Keratinocyte (primary cell): ENCODE data around the gene MRPS5. TPM values are rescaled to one million over a fixed set of nuclear protein-coding genes. Genes with fewer than 3 reads are reported as not detected.

Experiments used
- DNase-seq: peaks from one replicate; pipeline ENCODE4 v3.0.0-alpha.2; 2011; ENCODE audit warnings: low read depth, missing footprints, low spot score
- FAIRE-seq: peaks from 2 replicates; lab custom pipeline; 2011; peaks lifted over from hg19 to GRCh38; lab: Jason Lieb, UNC
- H2AFZ ChIP-seq: 2 replicates; pipeline ENCODE4 v1.6.0; 2012; ENCODE audit warnings: low read length, control low read depth, inconsistent platforms; ENCODE audit not compliant: control insufficient read depth
- H3K27ac ChIP-seq: 2 replicates; pipeline ENCODE4 v1.5.1; 2011; ENCODE audit warnings: low read length; ENCODE audit not compliant: control insufficient read depth, insufficient read depth
- H3K27me3 ChIP-seq: 3 replicates; pipeline ENCODE4 v1.6.0; 2011; ENCODE audit warnings: low read length; ENCODE audit not compliant: control insufficient read depth, insufficient read depth; ENCODE audit errors: extremely low read depth
- H3K36me3 ChIP-seq, 2 experiments: 2 replicates in 1 of 2; 3 replicates in 1 of 2; pipeline ENCODE4 v1.5.1; 2011; ENCODE audit warnings: low read length in 2 of 2, mild to moderate bottlenecking in 1 of 2; ENCODE audit not compliant: control insufficient read depth in 2 of 2, insufficient read depth in 2 of 2; ENCODE audit errors: extremely low read depth in 1 of 2
- H3K4me1 ChIP-seq: 3 replicates; pipeline ENCODE4 v1.5.1; 2011; ENCODE audit warnings: low read length; ENCODE audit not compliant: control insufficient read depth, insufficient read depth; ENCODE audit errors: extremely low read depth
- H3K4me2 ChIP-seq: 3 replicates; pipeline ENCODE4 v1.6.0; 2011; ENCODE audit warnings: low read depth, low read length; ENCODE audit not compliant: control insufficient read depth, insufficient read depth; ENCODE audit errors: extremely low read depth
- H3K4me3 ChIP-seq, 3 experiments: fragments of 200-600 bp in 1 of 3; sonication (generic) in 1 of 3; 2 replicates in 2 of 3; 3 replicates in 1 of 3; pipeline ENCODE4 v1.5.1; 2011 to 2016; ENCODE audit warnings: low read length in 3 of 3, mild to moderate bottlenecking in 3 of 3, control low read depth in 2 of 3, inconsistent platforms in 1 of 3, low read depth in 1 of 3, mixed read lengths in 1 of 3, mixed run types in 1 of 3, moderate library complexity in 1 of 3; ENCODE audit not compliant: control insufficient read depth in 2 of 3, insufficient read depth in 2 of 3; ENCODE audit errors: extremely low read depth in 1 of 3
- H3K79me2 ChIP-seq: 2 replicates; pipeline ENCODE4 v1.6.0; 2012; ENCODE audit warnings: low read length; ENCODE audit not compliant: control insufficient read depth, insufficient read depth
- H3K9ac ChIP-seq: 3 replicates; pipeline ENCODE4 v1.6.0; 2011; ENCODE audit warnings: low read length; ENCODE audit not compliant: control insufficient read depth, insufficient read depth; ENCODE audit errors: extremely low read depth
- H3K9me1 ChIP-seq: 3 replicates; pipeline ENCODE4 v1.6.0; 2011; ENCODE audit warnings: low read length; ENCODE audit not compliant: control insufficient read depth, insufficient read depth; ENCODE audit errors: extremely low read depth
- H3K9me3 ChIP-seq: 2 replicates; pipeline ENCODE4 v1.5.1; 2012; ENCODE audit warnings: low read depth, low read length; ENCODE audit not compliant: control insufficient read depth
- H4K20me1 ChIP-seq: 3 replicates; pipeline ENCODE4 v1.6.0; 2011; ENCODE audit warnings: low read length; ENCODE audit not compliant: control insufficient read depth, insufficient read depth; ENCODE audit errors: extremely low read depth
- EZH2 ChIP-seq: IDR thresholded peaks from one replicate; pipeline ENCODE4 v1.6.1; 2012; ENCODE audit warnings: inconsistent platforms, mild to moderate bottlenecking, low read length, moderate library complexity
- dilution Hi-C: fragments of 300-500 bp; cut with MboI; formaldehyde crosslinking; loops from one replicate; pipeline ENCODE4 v1.7.0; 2020; ENCODE audit warnings: low sequenced_read_pairs; ENCODE audit not compliant: extremely low pct_ligation_motif_present
- polyA plus RNA-seq, 5 experiments: library from polyadenylated mRNA; depleted of rRNA in 3 of 5; stranded (reverse) in 3 of 5; stranded (forward) in 1 of 5; unstranded in 1 of 5; fragments of >200 nt; gene quantifications; 1 replicate in 1 of 5; 2 replicates in 3 of 5; 3 replicates in 1 of 5; pipeline versions ENCODE4 v1.2.1 to v1.2.3, GENCODE V29; 2011 to 2012; ENCODE audit warnings: missing spikeins in 2 of 5, low read depth in 1 of 5, low replicate concordance in 1 of 5
- TF ChIP-seq, protein P1 (sequence below), 3 experiments: IDR thresholded peaks in 1 of 3; conservative IDR thresholded peaks in 1 of 3; optimal IDR thresholded peaks in 1 of 3; 2 replicates in 2 of 3; 3 replicates in 1 of 3; pipeline versions ENCODE3 to v1.5.1; 2011; ENCODE audit warnings: low read length in 3 of 3, mild to moderate bottlenecking in 3 of 3, moderate library complexity in 2 of 3, control low read depth in 1 of 3, inconsistent platforms in 1 of 3; ENCODE audit not compliant: insufficient read depth in 2 of 3; ENCODE audit errors: extremely low read depth in 1 of 3

Gene MRPS5
- polyA plus RNA-seq, 1 donor (not counting 4 experiments of a cell fraction or from before 2014, with no cell fraction given): 64.9 TPM

DNA sequence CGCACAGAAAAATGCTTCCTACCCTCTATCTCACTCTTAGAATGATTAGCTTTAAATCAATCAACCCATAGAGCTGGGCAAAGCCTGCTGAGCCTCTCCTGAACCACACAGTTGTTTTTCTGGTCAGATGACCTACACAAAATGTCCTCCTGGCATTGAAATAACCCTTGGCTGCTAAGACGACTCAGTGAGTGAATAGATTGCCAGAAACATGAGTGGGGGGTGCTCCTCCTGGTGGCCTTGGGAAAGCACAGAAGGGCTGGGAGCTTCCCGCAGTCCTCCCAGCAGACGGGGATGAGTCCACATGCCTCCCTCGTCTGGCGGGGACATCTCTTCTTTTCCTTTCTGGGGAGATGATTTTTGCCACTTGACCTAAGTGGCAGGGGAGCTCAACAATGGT is 81.2 kb downstream of the MRPS5 start:
- Histone ChIP-seq H2AFZ (no peak overlapping the region), H3K9me3 (peaks cover 9% of the 10 kb centered on the region), H3K4me2 (no peak overlapping the region), H3K27ac (no peak overlapping the region), H4K20me1 (no peaks in the 10 kb centered on the region), H3K9me1 (no peaks in the 10 kb centered on the region), H3K4me3 (no peak overlapping the region), H3K4me1 (no peaks in the 10 kb centered on the region), H3K36me3 (no peaks in the 10 kb centered on the region), H3K9ac (no peak overlapping the region), H3K27me3 (peaks cover 18% of the 10 kb centered on the region), H3K79me2 (no peaks in the 10 kb centered on the region)
- dilution Hi-C loops: no loop called here
- TF ChIP-seq, protein P1, sequence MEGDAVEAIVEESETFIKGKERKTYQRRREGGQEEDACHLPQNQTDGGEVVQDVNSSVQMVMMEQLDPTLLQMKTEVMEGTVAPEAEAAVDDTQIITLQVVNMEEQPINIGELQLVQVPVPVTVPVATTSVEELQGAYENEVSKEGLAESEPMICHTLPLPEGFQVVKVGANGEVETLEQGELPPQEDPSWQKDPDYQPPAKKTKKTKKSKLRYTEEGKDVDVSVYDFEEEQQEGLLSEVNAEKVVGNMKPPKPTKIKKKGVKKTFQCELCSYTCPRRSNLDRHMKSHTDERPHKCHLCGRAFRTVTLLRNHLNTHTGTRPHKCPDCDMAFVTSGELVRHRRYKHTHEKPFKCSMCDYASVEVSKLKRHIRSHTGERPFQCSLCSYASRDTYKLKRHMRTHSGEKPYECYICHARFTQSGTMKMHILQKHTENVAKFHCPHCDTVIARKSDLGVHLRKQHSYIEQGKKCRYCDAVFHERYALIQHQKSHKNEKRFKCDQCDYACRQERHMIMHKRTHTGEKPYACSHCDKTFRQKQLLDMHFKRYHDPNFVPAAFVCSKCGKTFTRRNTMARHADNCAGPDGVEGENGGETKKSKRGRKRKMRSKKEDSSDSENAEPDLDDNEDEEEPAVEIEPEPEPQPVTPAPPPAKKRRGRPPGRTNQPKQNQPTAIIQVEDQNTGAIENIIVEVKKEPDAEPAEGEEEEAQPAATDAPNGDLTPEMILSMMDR (optimal IDR thresholded peaks at IDR 0.05 in 1 of 3, IDR thresholded peaks at IDR 0.05 in 1 of 3, conservative IDR thresholded peaks at IDR 0.05 in 1 of 3; ENCODE audit: extremely low read depth in 1 of 3, insufficient read depth in 2 of 3, low read length in 3 of 3): no peak
- TF ChIP-seq EZH2: no peak
- no peak for DNase-seq
- FAIRE-seq: no peak

GRCh38 chr2:95039978-95040377 is 81.6 kb downstream of the MRPS5 start:
- peaks cover 15% of the 10 kb centered on the region for H3K27me3 ChIP-seq
- no peaks in the 10 kb centered on the region for H4K20me1 ChIP-seq
- H2AFZ ChIP-seq: no peak overlapping the region
- H3K9ac ChIP-seq: no peak overlapping the region
- H3K4me1 ChIP-seq: no peaks in the 10 kb centered on the region
- no peak overlapping the region for H3K4me2 ChIP-seq
- peaks cover 9% of the 10 kb centered on the region for H3K9me3 ChIP-seq
- H3K36me3 ChIP-seq: no peaks in the 10 kb centered on the region
- dilution Hi-C loops: no loop called here
- no peak overlapping the region for H3K4me3 ChIP-seq
- H3K27ac ChIP-seq: no peak overlapping the region
- no peaks in the 10 kb centered on the region for H3K9me1 ChIP-seq
- no peaks in the 10 kb centered on the region for H3K79me2 ChIP-seq
- FAIRE-seq (no peak), DNase-seq (no peak)
- TF ChIP-seq EZH2: no peak

DNA sequence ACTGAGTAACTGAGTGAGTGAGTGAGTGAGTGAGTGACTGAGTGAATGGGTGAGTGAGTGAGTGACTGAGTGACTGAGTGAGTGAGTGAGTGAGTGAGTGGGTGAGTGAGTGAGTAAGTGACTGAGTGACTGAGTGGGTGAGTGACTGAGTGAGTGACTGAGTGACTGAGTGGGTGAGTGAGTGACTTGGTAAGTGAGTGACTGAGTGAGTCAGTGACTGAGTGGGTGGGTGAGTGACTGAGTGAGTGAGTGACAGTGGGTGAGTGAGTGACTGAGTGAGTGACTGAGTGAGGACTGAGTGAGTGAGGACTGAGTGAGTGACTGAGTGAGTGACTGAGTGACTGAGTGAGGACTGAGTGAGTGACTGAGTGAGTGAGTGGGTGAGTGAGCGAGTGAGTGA is 82.2 kb downstream of the MRPS5 start:
- Histone ChIP-seq H3K27ac (no peak overlapping the region), H3K9ac (no peak overlapping the region), H3K9me3 (peaks cover 9% of the 10 kb centered on the region), H3K79me2 (no peaks in the 10 kb centered on the region), H4K20me1 (no peaks in the 10 kb centered on the region), H3K27me3 (peaks cover 20% of the 10 kb centered on the region), H3K36me3 (no peaks in the 10 kb centered on the region), H3K4me1 (no peaks in the 10 kb centered on the region), H2AFZ (no peak overlapping the region), H3K4me2 (no peak overlapping the region), H3K4me3 (no peak overlapping the region), H3K9me1 (no peaks in the 10 kb centered on the region)
- DNase-seq (no peak), FAIRE-seq (no peak)
- dilution Hi-C loops: no loop called here
- TF ChIP-seq, protein P1 (optimal IDR thresholded peaks at IDR 0.05 in 1 of 3, IDR thresholded peaks at IDR 0.05 in 1 of 3, conservative IDR thresholded peaks at IDR 0.05 in 1 of 3; ENCODE audit: extremely low read depth in 1 of 3, insufficient read depth in 2 of 3, low read length in 3 of 3): no peak
- TF ChIP-seq EZH2: no peak
